Natural killer cell (primary cell): ENCODE measurements around the gene CYSLTR2. TPM values are rescaled to one million over a fixed set of nuclear protein-coding genes. Genes with fewer than 3 reads are reported as not detected.

Experiments used
- ATAC-seq, 3 donors: fragments of 150-1000 bp in 2 of 3; fragments of 200-7000 bp in 1 of 3; cut with Tn5 transposase; 1 replicate in 1 of 3; 2 replicates in 2 of 3; pipeline ENCODE4 v1.10.0; 2021; ENCODE audit warnings: mild to moderate bottlenecking in 2 of 3, moderate library complexity in 2 of 3
- DNase-seq, 2 donors: peaks; one replicate each; pipeline versions ENCODE4 v3.0.0 to v3.0.0-alpha.2; 2013 to 2021; ENCODE audit warnings: mixed read lengths in 1 of 2
- H3K27ac ChIP-seq: one replicate; pipeline ENCODE4 v1.5.1; 2013; ENCODE audit warnings: mild to moderate bottlenecking, low read length
- H3K27me3 ChIP-seq: one replicate; pipeline ENCODE4 v1.6.1; 2013; ENCODE audit warnings: low read length; ENCODE audit not compliant: control insufficient read depth, insufficient read depth
- H3K36me3 ChIP-seq: one replicate; pipeline ENCODE4 v1.6.1; 2013; ENCODE audit warnings: low read length; ENCODE audit not compliant: control insufficient read depth, insufficient read depth
- H3K4me1 ChIP-seq: one replicate; pipeline ENCODE4 v1.6.1; 2013; ENCODE audit warnings: low read length; ENCODE audit not compliant: control insufficient read depth, insufficient read depth
- H3K4me3 ChIP-seq: one replicate; pipeline ENCODE4 v1.5.1; 2013; ENCODE audit warnings: low read length
- H3K9me3 ChIP-seq: one replicate; pipeline ENCODE4 v1.6.1; 2013; ENCODE audit warnings: low read length; ENCODE audit not compliant: control insufficient read depth, insufficient read depth
- H3K27ac Mint-ChIP-seq, 2 donors: one replicate each; pipeline ENCODE4 v1.8.0; 2022; ENCODE audit warnings: mild to moderate bottlenecking in 2 of 2, mixed read lengths in 2 of 2, moderate library complexity in 1 of 2
- H3K27me3 Mint-ChIP-seq, 2 donors: one replicate each; pipeline ENCODE4 v1.8.0; 2022; ENCODE audit warnings: low read depth in 2 of 2, mixed read lengths in 2 of 2
- H3K36me3 Mint-ChIP-seq: one replicate; pipeline ENCODE4 v1.8.0; 2022; ENCODE audit warnings: mixed read lengths
- H3K4me1 Mint-ChIP-seq, 2 donors: one replicate each; pipeline ENCODE4 v1.8.0; 2022; ENCODE audit warnings: mixed read lengths in 2 of 2
- H3K4me3 Mint-ChIP-seq: one replicate; pipeline ENCODE4 v1.8.0; 2022; ENCODE audit warnings: mild to moderate bottlenecking, moderate library complexity, mixed read lengths
- H3K9me3 Mint-ChIP-seq, 2 donors: one replicate each; pipeline ENCODE4 v1.8.0; 2022; ENCODE audit warnings: mixed read lengths in 2 of 2
- CTCF ChIP-seq: fragments of 200-600 bp; IDR thresholded peaks from one replicate; pipeline ENCODE4 v1.8.0; 2022; ENCODE audit warnings: antibody characterized with exemption
- whole genome bisulfite sequencing: methylation state at CpG from one replicate; pipeline ENCODE4 v1.1.7; 2013; ENCODE audit warnings: missing lambda C conversion rate; ENCODE audit not compliant: insufficient coverage; 5-methylcytosine and 5-hydroxymethylcytosine counted together
- intact Hi-C: fragments of 100-400 bp; cut with micrococcal nuclease; formaldehyde crosslinking; loops from one replicate; pipeline ENCODE4 v1.14.2; 2022
- total RNA-seq, 4 donors: library from RNA; stranded (reverse); fragments of 120-200 nt in 1 of 4; gene quantifications; one replicate each; pipeline versions ENCODE4 v1.2.3 to v1.2.4, GENCODE V29; 2013 to 2022

Gene CYSLTR2
- total RNA-seq, 3 donors from 2014 or later (not counting 1 experiment from before 2014, with no cell fraction given): 5.3 to 8.6 (median 7.9) TPM

GRCh38 chr13:48682436-48682835, 28.7 kb downstream of the CYSLTR2 start:
- Mint-ChIP-seq H3K27me3 (no peaks in the 10 kb centered on the region), H3K4me1 (peaks cover 36 to 40% of the 10 kb centered on the region in 2 donors), H3K9me3 (no peaks in the 10 kb centered on the region), H3K36me3 (no peaks in the 10 kb centered on the region), H3K4me3 (no peak overlapping the region), H3K27ac (no peak overlapping the region)
- Histone ChIP-seq H3K9me3 (no peaks in the 10 kb centered on the region), H3K4me3 (no peak overlapping the region), H3K27ac (no peak overlapping the region), H3K4me1 (no peaks in the 10 kb centered on the region), H3K27me3 (no peaks in the 10 kb centered on the region), H3K36me3 (no peaks in the 10 kb centered on the region)
- no peak for DNase-seq
- TF ChIP-seq CTCF: no peak
- intact Hi-C loops: no loop called here
- WGBS: 100% methylated on average over 1 of the region's 2 CpGs
- ATAC-seq: no peak

- no peaks in the 10 kb centered on the region for H3K27me3 Mint-ChIP-seq
- H3K4me1 ChIP-seq: no peaks in the 10 kb centered on the region
- H3K27me3 ChIP-seq: no peaks in the 10 kb centered on the region
- no peak overlapping the region for H3K4me3 ChIP-seq
- intact Hi-C loops: no loop called here
- no peak overlapping the region for H3K4me3 Mint-ChIP-seq
- ATAC-seq (no peak), DNase-seq (no peak)
- WGBS: 94% methylated on average over 3 of the region's 3 CpGs
- H3K36me3 ChIP-seq: no peaks in the 10 kb centered on the region
- peaks cover 0 to 2% of the 10 kb centered on the region in 2 donors for H3K9me3 Mint-ChIP-seq
- no peak overlapping the region for H3K27ac ChIP-seq
- H3K4me1 Mint-ChIP-seq: peaks cover 5 to 14% of the 10 kb centered on the region in 2 donors
- H3K36me3 Mint-ChIP-seq: peaks cover 13% of the 10 kb centered on the region
- no peak for TF ChIP-seq CTCF
- H3K27ac Mint-ChIP-seq: no peak overlapping the region
- no peaks in the 10 kb centered on the region for H3K9me3 ChIP-seq
These were observed 33.0 kb downstream of the CYSLTR2 start for GRCh38 chr13:48686636-48687210.

GRCh38 chr13:48687249-48687648, 33.5 kb downstream of the CYSLTR2 start:
- intact Hi-C loops: no loop called here
- no peaks in the 10 kb centered on the region for H3K4me1 ChIP-seq
- Mint-ChIP-seq H3K4me3 (no peak overlapping the region), H3K9me3 (peaks cover 0 to 2% of the 10 kb centered on the region in 2 donors), H3K27ac (no peak overlapping the region), H3K27me3 (no peaks in the 10 kb centered on the region), H3K4me1 (peaks cover 5 to 12% of the 10 kb centered on the region in 2 donors), H3K36me3 (peaks cover 13% of the 10 kb centered on the region)
- WGBS: 94% methylated on average over 3 of the region's 3 CpGs
- no peak for TF ChIP-seq CTCF
- H3K27me3 ChIP-seq: no peaks in the 10 kb centered on the region
- no peaks in the 10 kb centered on the region for H3K36me3 ChIP-seq
- no peak overlapping the region for H3K27ac ChIP-seq
- no peaks in the 10 kb centered on the region for H3K9me3 ChIP-seq
- ATAC-seq (no peak), DNase-seq (no peak)
- H3K4me3 ChIP-seq: no peak overlapping the region

GRCh38 chr13:48693998-48694397, 40.3 kb downstream of the CYSLTR2 start:
- H3K4me3 Mint-ChIP-seq: no peak overlapping the region
- Histone ChIP-seq H3K36me3 (peaks cover 3% of the 10 kb centered on the region), H3K27me3 (no peaks in the 10 kb centered on the region), H3K27ac (no peak overlapping the region), H3K4me3 (no peak overlapping the region), H3K4me1 (no peaks in the 10 kb centered on the region), H3K9me3 (no peaks in the 10 kb centered on the region)
- intact Hi-C loops: no loop called here
- no peaks in the 10 kb centered on the region for H3K27me3 Mint-ChIP-seq
- 87% methylated on average over 3 of the region's 3 CpGs for WGBS
- DNase-seq (no peak), ATAC-seq (no peak)
- no peak overlapping the region for H3K27ac Mint-ChIP-seq
- peaks cover 20% of the 10 kb centered on the region for H3K36me3 Mint-ChIP-seq
- peaks cover 2 to 5% of the 10 kb centered on the region in 2 donors for H3K4me1 Mint-ChIP-seq
- no peak for TF ChIP-seq CTCF
- peaks cover 0 to 2% of the 10 kb centered on the region in 2 donors for H3K9me3 Mint-ChIP-seq
